Fibroblast of pulmonary artery (primary cell): ENCODE results near the gene CABLES1.

Experiments used
- DNase-seq: peaks from one replicate; pipeline ENCODE4 v3.0.0-alpha.2; 2010; ENCODE audit warnings: low read depth
- H3K4me3 ChIP-seq: replicated peaks from 2 replicates; pipeline ENCODE4 v1.5.1; 2011; ENCODE audit warnings: low read depth, mild to moderate bottlenecking, control low read depth, low read length, moderate library complexity
- CTCF ChIP-seq: IDR thresholded peaks from 2 replicates; pipeline ENCODE4 v1.5.1; 2011; ENCODE audit warnings: mild to moderate bottlenecking, control low read depth, low read length, inconsistent platforms; ENCODE audit errors: missing control alignments

CABLES1 gene

GRCh38 chr18:23127090-23127489 lies 8.2 kb upstream of the CABLES1 start:
- no peak for TF ChIP-seq CTCF
- peak; percentile 67 for DNase-seq
- no peak overlapping the region for H3K4me3 ChIP-seq

DNA sequence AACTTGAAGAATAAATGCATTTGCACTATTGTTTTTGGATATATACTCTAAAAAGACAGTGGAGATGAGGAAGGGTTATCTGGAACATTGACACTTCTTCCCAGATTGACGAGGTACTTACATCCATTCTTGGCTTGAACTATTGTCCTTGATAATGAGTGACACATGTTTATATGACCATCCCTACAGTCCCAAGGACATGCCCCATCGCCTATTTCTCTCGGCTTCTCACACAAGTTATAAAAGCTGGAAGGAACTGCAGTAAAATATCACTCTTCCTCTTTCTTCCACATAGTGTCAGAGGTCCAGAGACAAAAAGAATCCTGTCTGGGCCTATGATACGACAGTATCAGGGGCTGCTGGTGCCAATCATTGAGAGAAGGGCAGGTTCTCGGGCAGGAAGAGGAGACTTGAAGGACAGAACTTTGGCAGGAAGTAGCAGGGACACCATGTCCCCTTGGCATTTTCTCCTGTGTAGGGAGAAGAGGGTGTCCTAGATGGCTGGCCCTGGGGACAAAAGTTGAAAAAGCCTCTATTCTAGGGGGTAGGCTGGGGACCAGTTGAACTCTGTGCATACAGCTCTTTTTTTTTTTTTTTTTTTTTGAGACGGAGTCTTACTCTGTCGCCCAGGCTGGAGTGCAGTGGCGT lies 5.8 kb upstream of the CABLES1 start:
- DNase-seq, result no peak
- no peak overlapping the region for H3K4me3 ChIP-seq
- no peak for TF ChIP-seq CTCF

GRCh38 chr18:23131693-23132319 lies 3.5 kb upstream of the CABLES1 start:
- peak; percentile 94 for DNase-seq
- H3K4me3 ChIP-seq, result no peak overlapping the region
- TF ChIP-seq CTCF, result peak; percentile 75

DNA sequence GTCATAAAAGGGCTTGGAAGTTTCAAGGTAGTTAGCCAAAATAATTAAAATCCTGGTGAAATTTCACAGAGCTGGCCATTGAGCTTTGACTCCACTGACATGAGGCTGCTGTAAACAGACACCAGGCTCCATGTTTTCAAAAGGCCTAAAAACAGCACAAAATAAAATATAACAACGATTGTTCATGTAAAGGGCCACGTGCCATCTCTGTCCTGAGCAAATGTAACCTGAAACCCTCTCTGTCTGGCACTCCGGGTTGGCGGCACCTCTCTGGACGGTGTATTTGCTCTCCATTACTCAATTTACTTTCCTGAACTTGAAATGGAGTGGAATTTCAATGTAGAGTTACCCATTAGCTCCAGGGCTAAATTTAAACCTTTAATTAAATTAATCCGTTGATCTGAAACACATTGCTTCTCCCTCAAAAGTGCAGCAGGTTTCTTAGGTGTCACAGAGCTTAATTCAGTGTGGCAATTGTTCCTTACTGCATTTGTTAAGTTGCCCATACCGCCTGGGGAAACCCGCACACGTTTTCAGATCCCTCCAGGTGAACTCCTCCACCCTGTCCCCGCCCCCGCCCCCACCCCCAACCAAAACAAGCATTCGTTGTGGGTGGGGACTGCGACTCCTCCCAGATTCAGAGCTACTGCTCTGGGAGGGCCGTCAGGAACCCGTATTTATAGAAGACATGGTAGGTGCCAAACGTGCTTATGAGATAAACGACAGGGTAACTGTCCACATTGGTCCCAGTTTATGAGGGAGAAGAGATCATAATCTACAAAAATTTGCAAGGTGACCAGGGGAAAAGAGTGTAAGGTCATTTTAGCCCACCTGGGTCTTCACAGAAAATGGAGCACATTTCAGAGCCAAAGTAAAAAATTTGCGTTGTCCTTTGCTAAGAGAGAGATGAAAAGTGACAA lies 1.2 kb upstream of the CABLES1 start:
- peak overlapping the region; percentile 69 for H3K4me3 ChIP-seq
- no peak for TF ChIP-seq CTCF
- DNase-seq, result no peak

- DNase-seq, result peak; percentile 42
- peak overlapping the region; percentile 69 for H3K4me3 ChIP-seq
- TF ChIP-seq CTCF, result no peak
Measured at GRCh38 chr18:23135550-23136325, 453 bp downstream of the CABLES1 start.

GRCh38 chr18:23136326-23137096 lies 1.2 kb downstream of the CABLES1 start:
- H3K4me3 ChIP-seq, result peak overlapping the region; percentile 69
- DNase-seq, result peak; percentile 39
- TF ChIP-seq CTCF, result no peak
